ENCODE measurements around the gene SIK3.

SIK3 gene

GRCh38 chr11:117002639-117003299, 95.5 kb downstream of the SIK3 start:
- no peak for DNase-seq

GRCh38 chr11:117000014-117000737, 98.1 kb downstream of the SIK3 start:
- DNase-seq = no peak

GRCh38 chr11:116997071-116997470, 101.2 kb downstream of the SIK3 start:
- DNase-seq = no peak

- DNase-seq = no peak
These were observed 104.0 kb downstream of the SIK3 start for GRCh38 chr11:116994195-116994594.

- peak; percentile 78 for DNase-seq
These were observed 104.6 kb downstream of the SIK3 start for GRCh38 chr11:116993599-116993998.

GRCh38 chr11:116991491-116991890, 106.7 kb downstream of the SIK3 start:
- DNase-seq = no peak

GRCh38 chr11:116990811-116991210, 107.4 kb downstream of the SIK3 start:
- no peak for DNase-seq

- DNase-seq = peak; percentile 52
These were observed 108.2 kb downstream of the SIK3 start for GRCh38 chr11:116990061-116990473.

- no peak for DNase-seq
These were observed 109.0 kb downstream of the SIK3 start for GRCh38 chr11:116989184-116989583.

GRCh38 chr11:116986521-116987105, 111.6 kb downstream of the SIK3 start:
- no peak for DNase-seq

- no peak for DNase-seq
These were observed 113.6 kb downstream of the SIK3 start for GRCh38 chr11:116984589-116984988.

- DNase-seq = no peak
These were observed 114.0 kb downstream of the SIK3 start for GRCh38 chr11:116984186-116984585.

GRCh38 chr11:116981266-116981885, 116.9 kb downstream of the SIK3 start:
- no peak for DNase-seq

- DNase-seq = no peak
These were observed 118.0 kb downstream of the SIK3 start for GRCh38 chr11:116980136-116980793.

GRCh38 chr11:116976941-116977570, 121.2 kb downstream of the SIK3 start:
- DNase-seq = no peak

GRCh38 chr11:116975661-116976060, 122.6 kb downstream of the SIK3 start:
- DNase-seq = no peak

- no peak for DNase-seq
These were observed 125.0 kb downstream of the SIK3 start for GRCh38 chr11:116973270-116973669.

GRCh38 chr11:116972691-116973090, 125.5 kb downstream of the SIK3 start:
- DNase-seq = no peak

GRCh38 chr11:116970485-116971292, 127.5 kb downstream of the SIK3 start:
- DNase-seq = no peak

GRCh38 chr11:116969694-116970093, 128.5 kb downstream of the SIK3 start:
- no peak for DNase-seq

- DNase-seq = no peak
These were observed 134.0 kb downstream of the SIK3 start for GRCh38 chr11:116964269-116964668.

GRCh38 chr11:116963813-116964212, 134.4 kb downstream of the SIK3 start:
- no peak for DNase-seq

All from femur (tissue), 1 donor.